Smooth muscle cell of the brain vasculature (primary cell): ENCODE results near the gene ITPK1.

Source experiments
- DNase-seq: peaks from one replicate; pipeline ENCODE4 v3.0.0-alpha.2; 2012; ENCODE audit warnings: low read depth, low spot score

ITPK1 gene

GRCh38 chr14:93061380-93062012 is 54.2 kb downstream of the ITPK1 start:
- no peak for DNase-seq

- no peak for DNase-seq
These were observed 54.9 kb downstream of the ITPK1 start for GRCh38 chr14:93060841-93061240.

- no peak for DNase-seq
These were observed 55.7 kb downstream of the ITPK1 start for GRCh38 chr14:93059917-93060545.

GRCh38 chr14:93059260-93059659 is 56.5 kb downstream of the ITPK1 start:
- DNase-seq = no peak

GRCh38 chr14:93057586-93058280 is 58.0 kb downstream of the ITPK1 start:
- DNase-seq = no peak

- no peak for DNase-seq
These were observed 58.7 kb downstream of the ITPK1 start for GRCh38 chr14:93056840-93057585.

GRCh38 chr14:93056166-93056839 is 59.4 kb downstream of the ITPK1 start:
- DNase-seq = no peak

- DNase-seq = no peak
These were observed 60.0 kb downstream of the ITPK1 start for GRCh38 chr14:93055651-93056115.

- DNase-seq = no peak
These were observed 60.8 kb downstream of the ITPK1 start for GRCh38 chr14:93054876-93055275.

GRCh38 chr14:93054006-93054405 is 61.7 kb downstream of the ITPK1 start:
- DNase-seq = no peak

GRCh38 chr14:93051600-93052546 is 63.9 kb downstream of the ITPK1 start:
- DNase-seq = no peak

GRCh38 chr14:93050761-93051160 is 65.0 kb downstream of the ITPK1 start:
- no peak for DNase-seq

- DNase-seq = no peak
These were observed 65.8 kb downstream of the ITPK1 start for GRCh38 chr14:93049867-93050331.

GRCh38 chr14:93049315-93049714 is 66.4 kb downstream of the ITPK1 start:
- DNase-seq = no peak

GRCh38 chr14:93048843-93049242 is 66.9 kb downstream of the ITPK1 start:
- no peak for DNase-seq

GRCh38 chr14:93047661-93048060 is 68.1 kb downstream of the ITPK1 start:
- DNase-seq = no peak

GRCh38 chr14:93047157-93047556 is 68.6 kb downstream of the ITPK1 start:
- DNase-seq = no peak

GRCh38 chr14:93046705-93047050 is 69.0 kb downstream of the ITPK1 start:
- DNase-seq = no peak

- DNase-seq = no peak
These were observed 69.6 kb downstream of the ITPK1 start for GRCh38 chr14:93045965-93046704.

- DNase-seq = no peak
These were observed 70.5 kb downstream of the ITPK1 start for GRCh38 chr14:93045211-93045674.
